HG03571 (cell line): Measurements from ENCODE around the gene ERCC8.

Source experiments
- ATAC-seq: cut with Tn5 transposase; IDR thresholded peaks from one replicate; pipeline ENCODE4 v1.9.1; 2021; ENCODE audit not compliant: unreplicated experiment

ERCC8 gene

GRCh38 chr5:60841361-60841760 is 103.5 kb downstream of the ERCC8 start:
- ATAC-seq = no peak

DNA sequence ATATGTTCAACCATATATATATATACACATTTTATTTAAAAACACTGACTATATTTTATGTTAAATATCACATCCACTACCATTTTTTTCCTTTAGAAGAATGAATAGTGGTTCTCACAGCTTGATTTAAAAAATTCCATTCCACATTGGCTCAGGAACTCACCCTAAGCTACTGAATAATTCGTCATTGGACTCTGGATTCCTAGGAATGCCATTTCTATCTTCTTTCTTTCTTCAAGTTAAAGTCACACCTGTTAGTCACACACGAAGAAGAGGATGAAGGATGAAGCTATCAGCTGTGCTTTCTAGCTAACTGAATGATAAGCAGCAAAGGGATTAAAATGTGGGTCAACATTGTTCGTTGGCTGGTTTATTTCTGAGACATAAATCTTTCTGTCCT is 108.7 kb downstream of the ERCC8 start:
- ATAC-seq = no peak

GRCh38 chr5:60835554-60835953 is 109.3 kb downstream of the ERCC8 start:
- ATAC-seq = no peak

DNA sequence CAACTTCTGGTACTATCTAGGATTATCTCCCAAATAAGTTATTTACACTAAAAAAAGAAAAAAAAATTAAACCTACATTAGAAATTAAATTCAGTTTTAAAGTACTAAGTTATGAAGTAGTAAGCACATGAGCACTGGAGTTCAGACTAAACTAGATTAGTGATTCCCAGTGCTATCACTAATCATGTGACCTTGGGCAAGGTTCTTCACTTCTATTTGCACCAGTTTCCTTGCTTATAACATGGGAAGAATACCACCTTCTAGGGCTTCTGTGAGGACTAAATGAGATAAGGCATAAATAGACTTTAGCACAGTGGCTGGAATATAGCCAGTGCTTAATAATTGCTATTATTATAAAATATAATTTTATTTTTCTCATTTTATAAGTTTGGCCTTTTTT is 111.3 kb downstream of the ERCC8 start:
- no peak for ATAC-seq

DNA sequence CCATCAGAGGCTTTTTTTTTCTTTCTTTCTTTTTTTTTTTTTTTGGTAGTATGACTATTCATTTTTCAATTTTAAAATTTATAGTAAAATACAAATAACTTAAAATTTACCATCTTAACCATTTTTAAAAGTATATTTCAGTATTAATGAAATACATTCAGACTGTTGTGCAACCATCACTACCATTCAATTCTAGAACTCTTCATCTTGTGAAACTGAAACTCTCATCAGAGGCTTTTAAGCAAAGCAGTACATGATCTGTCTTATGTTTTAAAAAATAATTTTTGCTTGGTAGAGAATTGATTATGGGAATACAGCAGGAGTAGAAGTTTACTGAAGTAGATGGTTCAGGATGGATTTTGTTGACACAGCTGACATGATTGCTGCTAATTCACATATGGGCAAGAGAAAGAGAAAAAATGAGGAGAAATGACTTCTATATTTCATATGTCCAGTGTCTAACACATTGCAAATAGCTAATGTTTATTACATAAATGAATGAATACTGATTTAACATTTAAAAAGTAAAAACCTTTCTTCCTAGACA is 114.2 kb downstream of the ERCC8 start:
- ATAC-seq = no peak

- no peak for ATAC-seq
Measured at GRCh38 chr5:60829490-60830266, 115.2 kb downstream of the ERCC8 start.

DNA sequence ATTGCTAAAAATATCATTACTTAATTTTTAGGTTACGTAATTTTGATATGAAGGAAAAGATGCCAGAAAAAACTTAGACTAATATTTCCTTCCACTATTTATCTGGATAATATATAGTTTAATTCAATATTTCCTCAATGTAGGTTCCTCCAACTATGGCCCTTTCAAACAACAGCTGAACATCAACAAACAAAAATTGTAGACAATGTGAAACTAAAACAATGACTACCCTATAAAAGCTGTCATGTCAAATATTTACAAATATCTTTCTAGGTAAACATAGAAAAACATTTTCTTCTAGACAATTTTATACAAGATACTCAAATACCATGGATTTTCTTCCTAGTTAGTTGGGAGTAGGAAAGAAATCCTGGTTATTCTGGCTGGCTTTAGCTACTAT is 117.7 kb downstream of the ERCC8 start:
- ATAC-seq = no peak

DNA sequence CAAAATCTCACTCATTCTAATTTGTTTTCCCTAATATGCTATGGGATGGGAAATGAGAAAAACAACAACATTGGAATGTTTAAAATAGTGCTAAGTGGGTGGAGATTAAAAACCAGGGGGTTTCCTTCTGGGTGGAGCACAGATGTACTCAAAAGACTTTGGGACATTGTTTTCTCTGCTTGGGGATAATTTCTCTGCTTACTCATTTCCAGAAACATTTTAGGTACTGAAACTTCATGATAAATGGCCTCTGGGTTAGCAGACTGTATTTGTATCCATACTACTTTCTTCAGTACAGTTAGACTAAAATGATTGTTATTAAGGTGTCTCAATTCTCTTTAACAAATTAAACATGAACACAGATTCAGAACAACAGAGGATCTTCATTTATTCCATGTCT is 118.2 kb downstream of the ERCC8 start:
- peak; percentile 61 for ATAC-seq
